Glomerular endothelial cell (primary cell): ENCODE data around the gene CCDC194. TPM values are rescaled to one million over a fixed set of nuclear protein-coding genes. Genes with fewer than 3 reads are reported as not detected.
"Not testable (repeated sequence)": the region's sequence is repeated elsewhere in the genome, so short reads cannot be mapped to it uniquely, and the experiment has no call there.

ENCODE experiments used
- DNase-seq: peaks from one replicate; pipeline ENCODE4 v3.0.0-alpha.2; 2011; ENCODE audit warnings: low read depth, low spot score; ENCODE audit errors: extremely low read depth
- total RNA-seq: library from RNA; depleted of rRNA; stranded (reverse); fragments of >200 nt; gene quantifications from 2 replicates; pipeline ENCODE4 v1.2.3, GENCODE V29; 2015

Gene CCDC194
- total RNA-seq, 1 donor from 2014 or later = not detected

DNA sequence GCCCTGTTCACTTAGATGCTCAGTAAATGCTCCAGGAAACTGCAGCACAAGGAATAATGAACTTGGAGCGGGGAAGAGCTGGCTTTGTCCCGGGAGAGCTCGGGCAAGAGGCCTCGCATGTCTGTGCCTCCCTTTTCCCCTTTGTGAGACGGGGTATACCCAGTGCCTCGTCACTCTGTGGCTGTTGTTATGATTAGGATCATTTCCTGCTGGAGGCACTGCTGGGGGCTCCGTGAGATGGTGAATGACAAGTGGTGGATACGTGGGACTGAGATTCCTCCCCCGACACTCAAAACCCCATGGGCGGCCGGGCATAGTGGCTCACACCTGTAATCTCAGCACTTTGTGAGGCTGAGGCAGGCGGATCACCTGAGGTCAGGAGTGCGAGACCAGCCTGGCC is 15.7 kb downstream of the CCDC194 start:
- DNase-seq = no peak

DNA sequence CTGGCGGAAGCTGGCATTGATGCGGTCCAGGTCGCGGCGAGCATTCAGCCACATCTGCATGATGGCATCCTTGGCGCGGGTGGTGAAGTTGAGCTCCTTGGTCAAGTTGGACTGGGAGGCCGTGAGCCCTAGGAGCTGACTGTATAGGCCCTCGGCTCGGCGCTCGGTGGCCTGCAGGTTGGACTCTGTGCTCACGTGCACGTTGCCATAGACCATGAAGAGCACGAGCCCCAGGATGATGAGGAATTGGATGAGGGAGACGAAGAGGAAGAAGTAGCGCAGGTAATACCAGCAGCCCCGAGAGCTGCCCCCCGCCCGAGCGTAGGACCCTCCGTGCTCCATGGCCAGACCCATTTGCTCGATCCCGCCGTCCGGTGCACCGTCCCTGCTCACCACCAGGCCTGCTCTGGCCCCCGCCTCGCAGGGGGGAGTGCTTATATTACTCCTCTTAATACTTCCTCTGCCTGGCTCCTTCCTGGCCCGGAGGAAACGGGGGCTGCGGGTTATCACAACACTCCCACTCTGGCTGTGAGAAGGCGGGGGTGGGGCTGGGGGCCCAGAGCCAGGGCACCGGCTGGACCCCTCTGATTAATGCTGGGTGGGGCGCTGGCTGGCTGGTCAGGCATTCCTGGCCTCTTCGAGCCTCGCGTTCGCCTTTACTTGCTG is 16.9 kb downstream of the CCDC194 start, which contains the start of gene PLVAP:
PLVAP (minus strand) TSS at position 408 of the 666 bp plus-strand sequence; CDS start at position 354, 54 bp downstream.
- no peak for DNase-seq

DNA sequence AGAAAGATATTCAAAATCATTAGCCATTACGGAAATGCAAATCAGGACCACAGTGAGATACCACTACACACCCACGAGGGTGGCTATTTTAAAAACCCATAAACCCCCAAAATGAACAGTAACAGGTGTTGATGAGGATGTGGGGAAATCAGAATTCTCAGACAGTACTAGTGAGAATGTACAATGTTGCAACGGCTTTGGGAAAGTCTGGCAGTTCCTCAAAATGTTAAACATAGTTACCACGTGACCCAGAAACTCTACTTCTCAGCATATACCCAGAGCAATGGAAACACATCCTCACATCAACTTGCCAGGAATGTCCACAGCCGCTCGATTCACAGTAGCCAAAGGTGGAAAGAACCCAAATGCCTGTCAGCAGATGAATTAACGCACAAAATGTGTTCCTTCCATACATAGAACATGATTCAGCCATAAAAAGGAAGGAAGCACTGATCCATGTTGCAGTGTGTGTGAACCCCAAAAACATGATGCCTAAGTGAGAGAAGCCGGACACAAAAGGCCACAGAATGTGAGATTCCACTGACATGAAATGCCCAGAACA is 23.9 kb downstream of the CCDC194 start:
- DNase-seq = no peak

GRCh38 chr19:17365361-17365760 is 28.6 kb downstream of the CCDC194 start:
- DNase-seq = no peak

DNA sequence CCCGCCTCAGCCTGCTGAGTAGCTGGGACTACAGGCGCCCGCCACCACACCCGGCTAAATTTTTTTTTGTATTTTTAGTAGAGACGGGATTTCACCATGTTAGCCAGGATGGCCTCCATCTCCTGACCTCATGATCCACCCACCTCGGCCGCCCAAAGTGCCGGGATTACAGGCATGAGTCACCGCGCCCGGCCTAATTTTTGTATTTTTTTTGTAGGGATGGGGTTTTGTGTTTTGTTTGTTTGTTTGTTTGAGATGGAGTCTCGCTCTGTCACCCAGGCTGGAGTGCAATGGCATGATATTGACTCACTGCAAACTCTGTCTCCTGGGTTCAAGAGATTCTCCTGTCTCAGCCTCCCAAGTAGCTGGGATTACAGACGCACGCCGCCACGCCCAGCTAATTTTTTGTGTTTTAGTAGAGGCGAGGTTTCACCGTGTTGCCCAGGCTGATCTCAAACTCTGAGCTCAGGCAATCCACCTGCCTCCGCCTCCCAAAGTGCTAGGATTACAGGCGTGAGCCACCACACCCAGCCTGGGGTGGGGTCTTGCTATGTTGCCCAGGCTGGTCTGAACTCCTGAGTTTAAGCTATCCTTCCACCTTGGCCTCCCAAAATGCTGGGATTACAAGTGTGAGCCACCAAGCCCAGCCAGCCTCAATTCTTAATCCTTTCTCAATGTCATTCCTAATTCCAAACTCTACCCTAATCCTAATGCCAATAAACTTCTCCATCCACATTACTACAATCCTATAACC is 30.0 kb downstream of the CCDC194 start:
- not testable (repeated sequence) for DNase-seq

- DNase-seq = no peak
Measured at GRCh38 chr19:17359905-17360800, 33.8 kb downstream of the CCDC194 start.

- DNase-seq = no peak
Measured at GRCh38 chr19:17358395-17358794, 35.6 kb downstream of the CCDC194 start.

DNA sequence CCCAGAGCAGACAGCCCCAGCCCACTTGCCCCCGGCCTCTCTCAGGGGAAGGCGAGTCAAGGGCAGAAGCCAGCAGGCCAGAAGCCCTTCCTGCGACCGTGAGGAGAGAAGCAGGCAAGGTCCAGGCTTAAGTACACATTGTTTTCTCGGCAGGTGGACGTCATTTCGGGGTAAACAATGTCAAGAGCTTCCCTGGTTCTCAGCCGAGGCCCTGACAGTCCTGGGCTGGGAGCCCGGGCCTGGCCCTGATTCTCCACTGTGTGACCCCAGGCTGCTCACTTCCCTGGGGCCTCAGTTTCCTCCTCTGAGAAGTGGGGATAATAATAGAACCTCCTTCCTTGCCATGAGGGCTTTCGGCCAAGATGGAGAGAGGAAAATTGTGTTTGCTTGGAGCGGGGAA is 36.3 kb downstream of the CCDC194 start:
- no peak for DNase-seq

DNA sequence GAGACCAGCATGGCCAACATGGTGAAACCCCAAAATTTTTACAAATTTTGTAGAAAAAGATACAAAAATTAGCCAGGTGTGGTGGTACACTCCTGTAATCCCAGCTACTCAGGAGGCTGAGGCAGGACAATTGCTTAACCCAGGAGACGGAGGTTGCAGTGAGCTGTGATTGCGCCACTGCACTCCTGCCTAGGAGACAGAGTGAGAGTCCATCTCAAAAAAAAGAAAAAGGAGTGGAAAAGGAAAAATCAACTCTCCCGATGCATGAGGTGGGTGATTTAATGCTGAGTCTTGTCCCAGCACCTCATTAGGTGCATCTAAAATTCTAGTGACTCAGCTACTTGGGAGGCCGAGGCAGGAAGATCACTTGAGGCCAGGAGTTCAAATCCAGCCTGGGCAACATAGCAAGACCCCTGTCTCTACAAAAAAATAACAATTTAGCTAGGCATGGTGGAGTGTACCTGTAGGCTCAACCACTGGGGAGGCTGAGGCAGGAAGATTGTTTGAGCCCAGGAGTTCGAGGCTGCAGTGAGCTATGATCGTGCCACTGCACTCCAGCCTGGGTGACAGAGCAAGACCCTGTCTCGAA is 36.8 kb downstream of the CCDC194 start:
- DNase-seq = no peak

GRCh38 chr19:17353386-17353785 is 40.6 kb downstream of the CCDC194 start:
- DNase-seq = no peak

GRCh38 chr19:17352608-17353280 is 41.3 kb downstream of the CCDC194 start:
- DNase-seq = no peak

GRCh38 chr19:17351815-17352435 is 42.1 kb downstream of the CCDC194 start:
- no peak for DNase-seq

DNA sequence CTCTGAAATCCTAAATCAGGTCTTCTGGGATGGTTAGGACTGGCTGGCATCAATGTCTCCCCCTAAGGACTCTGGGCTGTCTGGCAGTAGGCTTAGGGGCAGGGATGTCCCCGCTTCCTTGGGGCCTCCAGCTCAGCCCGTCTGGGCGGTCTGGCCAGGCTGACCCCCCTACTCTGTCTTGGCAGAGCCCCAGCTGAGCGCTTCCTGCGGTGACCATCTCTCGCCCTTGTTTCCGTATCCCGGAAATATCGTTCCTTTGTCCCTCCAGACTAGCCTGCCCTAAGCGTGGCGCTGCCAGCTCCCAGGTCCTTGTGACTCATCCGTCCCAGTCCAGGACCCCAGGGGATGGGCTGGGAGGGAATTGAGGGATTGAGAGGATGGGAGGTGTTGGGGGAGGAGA is 45.3 kb downstream of the CCDC194 start:
- no peak for DNase-seq

GRCh38 chr19:17347877-17348276 is 46.1 kb downstream of the CCDC194 start:
- DNase-seq = no peak

GRCh38 chr19:17347361-17347760 is 46.6 kb downstream of the CCDC194 start:
- DNase-seq = no peak

DNA sequence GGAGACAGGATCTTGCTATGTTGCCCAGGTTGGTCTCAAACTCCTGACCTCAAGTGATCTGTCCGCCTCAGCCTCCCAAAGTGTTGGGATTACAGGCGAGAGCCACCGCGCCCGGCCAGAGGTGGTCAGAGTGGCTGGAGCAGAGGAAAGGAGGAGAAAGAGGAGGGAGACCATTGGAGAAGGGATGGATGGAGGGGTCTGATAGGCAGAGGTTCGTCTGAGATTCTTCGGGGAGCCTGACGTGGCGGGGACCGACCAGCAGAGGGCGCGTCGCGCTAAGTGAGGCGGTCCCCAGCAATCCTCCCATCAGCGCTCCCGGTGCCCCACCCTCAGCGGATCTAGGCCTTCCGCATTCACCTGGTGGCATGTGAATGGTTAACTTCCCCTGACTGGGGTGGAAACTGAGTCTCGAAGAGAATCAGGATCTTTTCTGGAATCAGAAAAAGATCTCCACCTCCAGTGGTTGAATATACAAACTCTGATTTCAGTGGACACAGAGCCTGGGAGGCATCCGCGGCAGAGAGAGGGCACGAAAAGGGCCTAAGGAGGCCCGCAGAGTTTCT is 47.8 kb downstream of the CCDC194 start:
- no peak for DNase-seq

- DNase-seq = no peak
Measured at GRCh38 chr19:17341845-17342244, 52.2 kb downstream of the CCDC194 start.

GRCh38 chr19:17341386-17341785 is 52.6 kb downstream of the CCDC194 start:
- no peak for DNase-seq

GRCh38 chr19:17340871-17341357 is 53.1 kb downstream of the CCDC194 start:
- no peak for DNase-seq
